Fibroblast of mammary gland (primary cell): ENCODE data around the gene TMCO1.
"Not testable (repeated sequence)": the region's sequence is repeated elsewhere in the genome, so short reads cannot be mapped to it uniquely, and the experiment has no call there.

Experiments
- DNase-seq: peaks from one replicate; pipeline ENCODE4 v3.0.0-alpha.2; 2010; ENCODE audit warnings: low read depth
- H3K4me3 ChIP-seq: 2 replicates; pipeline ENCODE4 v1.5.1; 2011; ENCODE audit warnings: low read depth, mild to moderate bottlenecking, low read length, moderate library complexity; ENCODE audit not compliant: control insufficient read depth
- TF ChIP-seq, protein P1 (sequence below): conservative IDR thresholded peaks from 2 replicates; pipeline ENCODE4 v1.5.1; 2011; ENCODE audit warnings: low read depth, low read length, inconsistent platforms; ENCODE audit not compliant: control insufficient read depth, insufficient read depth

TMCO1 gene

DNA sequence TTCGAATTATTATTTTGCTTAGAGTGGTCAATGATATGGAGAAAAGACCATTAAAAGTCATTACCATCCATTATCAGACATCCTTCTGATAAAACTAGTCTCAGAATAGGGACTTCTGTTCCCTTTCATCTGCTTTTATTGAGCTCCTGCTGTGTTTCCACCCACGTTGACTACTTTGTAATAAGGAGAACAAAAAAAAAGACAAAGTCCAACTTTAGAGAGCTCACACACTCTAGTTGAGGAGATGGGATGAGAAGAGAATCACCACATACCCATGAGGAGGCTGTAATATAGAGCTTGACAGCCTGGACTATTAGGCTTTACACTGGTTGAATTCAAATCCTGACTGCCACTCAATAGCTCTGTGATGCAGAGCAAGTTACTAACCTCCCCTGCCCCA, 42.5 kb downstream of the TMCO1 start:
- TF ChIP-seq, protein P1, sequence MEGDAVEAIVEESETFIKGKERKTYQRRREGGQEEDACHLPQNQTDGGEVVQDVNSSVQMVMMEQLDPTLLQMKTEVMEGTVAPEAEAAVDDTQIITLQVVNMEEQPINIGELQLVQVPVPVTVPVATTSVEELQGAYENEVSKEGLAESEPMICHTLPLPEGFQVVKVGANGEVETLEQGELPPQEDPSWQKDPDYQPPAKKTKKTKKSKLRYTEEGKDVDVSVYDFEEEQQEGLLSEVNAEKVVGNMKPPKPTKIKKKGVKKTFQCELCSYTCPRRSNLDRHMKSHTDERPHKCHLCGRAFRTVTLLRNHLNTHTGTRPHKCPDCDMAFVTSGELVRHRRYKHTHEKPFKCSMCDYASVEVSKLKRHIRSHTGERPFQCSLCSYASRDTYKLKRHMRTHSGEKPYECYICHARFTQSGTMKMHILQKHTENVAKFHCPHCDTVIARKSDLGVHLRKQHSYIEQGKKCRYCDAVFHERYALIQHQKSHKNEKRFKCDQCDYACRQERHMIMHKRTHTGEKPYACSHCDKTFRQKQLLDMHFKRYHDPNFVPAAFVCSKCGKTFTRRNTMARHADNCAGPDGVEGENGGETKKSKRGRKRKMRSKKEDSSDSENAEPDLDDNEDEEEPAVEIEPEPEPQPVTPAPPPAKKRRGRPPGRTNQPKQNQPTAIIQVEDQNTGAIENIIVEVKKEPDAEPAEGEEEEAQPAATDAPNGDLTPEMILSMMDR = no peak
- no peak for DNase-seq
- no peak overlapping the region for H3K4me3 ChIP-seq

DNA sequence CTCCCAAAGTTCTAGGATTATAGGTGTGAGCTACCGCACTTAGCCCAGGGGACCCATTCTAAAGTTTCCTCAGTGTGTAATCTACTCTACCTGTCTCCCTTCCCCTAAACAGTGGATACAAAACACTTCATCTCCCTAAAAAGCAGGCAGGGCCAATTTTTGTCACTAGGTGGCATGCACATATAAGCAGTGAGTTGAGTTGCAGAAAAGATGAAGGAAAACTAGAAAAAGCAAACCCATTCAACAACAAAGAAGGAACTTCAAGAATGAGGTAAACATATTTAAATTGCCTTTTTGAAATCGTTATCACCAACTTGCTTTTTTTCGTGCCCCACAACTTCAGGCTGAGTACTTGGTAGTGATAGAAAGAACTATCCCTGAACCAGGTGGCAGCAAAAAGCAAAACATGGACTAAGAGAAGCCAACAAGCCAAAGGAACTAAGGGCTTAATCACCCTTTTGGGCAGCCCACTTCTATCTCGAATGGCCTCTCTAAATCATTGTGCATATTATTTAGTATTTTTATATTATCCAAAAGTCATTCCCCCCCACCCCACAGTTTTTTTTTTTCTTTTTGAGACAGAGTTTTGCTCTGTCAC, 50.7 kb downstream of the TMCO1 start:
- TF ChIP-seq, protein P1 = peak; percentile 95
- peak; percentile 69 for DNase-seq
- H3K4me3 ChIP-seq = no peak overlapping the region

DNA sequence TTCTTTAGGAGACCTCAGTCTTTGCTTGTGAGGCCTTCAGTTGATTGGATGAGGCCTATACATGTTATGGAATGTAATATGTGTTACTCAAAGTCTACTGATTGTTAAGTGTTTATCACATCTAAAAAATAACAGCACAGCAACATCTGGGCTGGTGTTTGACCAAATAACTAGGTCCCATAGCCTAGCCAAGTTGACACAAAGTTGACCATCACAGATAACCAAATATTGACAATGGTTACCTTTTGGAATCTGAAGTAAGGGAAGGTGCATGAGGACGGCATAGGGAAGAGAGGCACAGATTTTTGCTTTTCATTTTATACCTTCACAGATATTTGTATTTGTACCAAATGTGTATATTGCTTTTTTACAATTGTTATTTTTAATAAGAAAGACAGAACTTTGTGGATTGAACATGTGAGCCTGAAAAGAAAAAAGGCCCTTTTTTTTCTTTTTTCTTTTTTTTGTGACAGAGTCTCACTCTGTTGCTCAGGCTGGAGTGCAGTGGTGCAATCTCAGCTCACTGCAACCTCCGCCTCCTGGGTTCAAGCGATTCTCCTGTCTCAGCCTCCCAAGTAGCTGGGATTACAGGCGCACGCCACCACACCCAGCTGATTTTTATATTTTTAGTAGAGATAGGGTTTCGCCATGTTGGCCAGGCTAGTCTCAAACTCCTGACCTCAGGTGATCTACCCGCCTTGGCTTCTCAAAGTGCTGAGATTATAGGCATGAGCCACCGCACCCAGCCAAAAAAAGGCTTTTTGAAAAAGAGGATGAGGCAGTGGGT, 52.2 kb downstream of the TMCO1 start:
- DNase-seq, H3K4me3 ChIP-seq: not testable (repeated sequence)

DNA sequence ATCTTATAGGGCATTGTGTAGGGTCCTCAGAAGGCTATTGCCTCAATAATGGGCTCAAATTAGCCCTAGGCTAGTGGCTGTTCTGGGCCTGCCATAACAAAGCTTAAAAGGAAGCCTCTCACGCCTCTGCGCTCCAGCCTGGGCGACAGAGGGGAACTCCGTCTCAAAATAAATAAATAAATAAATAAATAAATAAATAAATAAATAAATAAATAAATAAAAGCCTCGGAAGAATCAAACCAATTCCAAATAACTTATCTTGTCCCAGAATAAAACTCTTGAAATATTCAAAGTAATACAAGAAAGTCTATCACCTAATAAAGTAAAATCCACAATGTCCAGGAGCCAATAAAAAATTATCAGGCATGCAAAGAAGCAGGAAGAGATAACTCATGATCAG, 55.9 kb downstream of the TMCO1 start:
- TF ChIP-seq, protein P1 = no peak
- DNase-seq = no peak
- no peak overlapping the region for H3K4me3 ChIP-seq

DNA sequence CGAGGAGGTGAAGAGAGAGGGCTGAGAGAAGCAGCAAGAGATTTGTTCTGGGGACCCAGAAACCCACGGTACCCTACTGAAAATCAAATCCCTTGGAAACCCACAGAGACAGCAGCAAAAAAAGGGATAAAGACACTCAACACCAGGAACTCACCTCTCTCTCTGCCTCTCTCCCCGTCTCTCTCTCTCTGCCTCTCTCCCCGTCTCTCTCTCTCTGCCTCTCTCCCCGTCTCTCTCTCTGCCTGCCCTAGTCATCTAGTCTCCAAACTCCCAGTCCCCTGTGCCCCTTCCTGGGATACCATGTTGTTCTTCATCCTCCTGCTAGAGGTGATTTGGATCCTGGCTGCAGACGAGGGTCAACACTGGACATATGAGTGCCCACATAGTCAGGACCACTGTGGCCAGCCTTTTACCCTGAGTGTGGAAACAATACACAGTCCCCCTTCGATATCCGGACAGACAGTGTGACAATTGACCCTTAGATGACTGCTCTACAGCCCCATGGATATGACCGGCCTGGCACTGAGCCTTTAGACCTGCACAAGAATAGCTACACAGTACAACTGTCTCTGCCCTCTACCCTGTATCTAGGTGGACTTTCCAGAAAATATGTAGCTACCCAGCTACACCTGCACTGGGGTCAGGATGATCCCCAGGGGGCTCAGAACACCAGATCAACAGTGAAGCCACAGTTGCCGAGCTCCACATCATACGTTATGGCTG, 60.5 kb downstream of the TMCO1 start:
- no peak for DNase-seq
- TF ChIP-seq, protein P1 = no peak
- no peak overlapping the region for H3K4me3 ChIP-seq

DNA sequence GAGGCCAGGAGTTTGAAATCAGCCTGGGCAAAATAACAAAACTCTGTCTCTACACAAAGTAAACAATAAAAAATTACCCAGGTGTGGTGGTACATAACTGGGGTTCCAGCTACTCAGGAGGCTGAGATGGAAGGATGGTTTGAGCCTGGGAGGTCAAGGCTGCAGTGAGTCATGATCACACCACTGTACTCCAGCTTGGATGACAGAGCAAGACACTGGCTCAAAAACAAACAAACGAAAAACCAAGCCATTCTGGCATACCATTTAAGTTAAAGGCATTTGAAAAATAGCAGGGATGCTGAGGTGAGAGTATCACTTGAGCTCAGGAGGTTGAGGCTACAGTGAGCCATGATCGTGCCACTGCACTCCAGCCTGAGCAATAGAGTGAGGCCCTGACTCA, 65.0 kb downstream of the TMCO1 start:
- no peak overlapping the region for H3K4me3 ChIP-seq
- DNase-seq = no peak
- TF ChIP-seq, protein P1 = no peak

DNA sequence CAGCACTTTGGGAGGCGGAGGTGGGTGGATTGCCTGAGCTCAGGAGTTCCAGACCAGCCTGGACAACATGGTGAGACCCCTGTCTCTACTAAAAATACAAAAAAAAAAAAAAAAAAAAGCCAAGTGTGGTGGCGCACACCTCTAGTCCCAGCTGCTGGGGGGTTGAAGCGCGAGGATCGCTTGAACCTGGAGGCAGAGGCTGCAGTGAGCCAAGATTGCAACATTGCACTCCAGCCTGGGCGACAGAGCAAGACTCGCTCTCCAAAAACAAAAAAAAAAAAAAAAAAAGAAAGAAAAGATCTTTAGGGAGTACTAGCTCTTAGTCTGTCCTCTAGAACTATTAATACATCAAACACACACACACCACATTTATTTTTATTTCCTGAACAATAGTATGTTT, 66.7 kb downstream of the TMCO1 start:
- H3K4me3 ChIP-seq, DNase-seq: not testable (repeated sequence)
